ENCODE data around the gene ZNF678. TPM values are rescaled to one million over a fixed set of nuclear protein-coding genes. Genes with fewer than 3 reads are reported as not detected.

The ZNF678 gene
- total RNA-seq, 1 donor from 2014 or later, result 2.3 TPM

GRCh38 chr1:227654858-227655752, 91.7 kb downstream of the ZNF678 start:
- TF ChIP-seq CTCF (IDR thresholded peaks at IDR 0.05; ENCODE audit: borderline replicate concordance), result no peak
- Histone ChIP-seq H3K9me3 (replicated peaks) (peaks cover 100% of the 10 kb centered on the region), H3K4me1 (no peaks in the 10 kb centered on the region), H3K4me3 (no peak overlapping the region), H3K36me3 (peaks cover 100% of the 10 kb centered on the region), H3K27ac (replicated peaks) (no peak overlapping the region), H3K27me3 (ENCODE audit: low read depth) (no peaks in the 10 kb centered on the region)
- intact Hi-C loops (cut with micrococcal nuclease), result no loop called here
- DNase-seq, result no peak

- peaks cover 100% of the 10 kb centered on the region for H3K9me3 ChIP-seq (replicated peaks)
These were observed 98.1 kb downstream of the ZNF678 start for GRCh38 chr1:227661495-227661894.

GRCh38 chr1:227662933-227663332, 99.6 kb downstream of the ZNF678 start:
- no peaks in the 10 kb centered on the region for H3K4me1 ChIP-seq
- TF ChIP-seq CTCF (IDR thresholded peaks at IDR 0.05; ENCODE audit: borderline replicate concordance), result no peak
- H3K27me3 ChIP-seq (ENCODE audit: low read depth), result no peaks in the 10 kb centered on the region
- no peak overlapping the region for H3K4me3 ChIP-seq
- intact Hi-C loops (cut with micrococcal nuclease), result no loop called here
- H3K36me3 ChIP-seq, result peaks cover 72% of the 10 kb centered on the region
- H3K9me3 ChIP-seq (replicated peaks), result peaks cover 100% of the 10 kb centered on the region
- no peak overlapping the region for H3K27ac ChIP-seq (replicated peaks)
- DNase-seq, result no peak

More at GRCh38 chr1:227661495-227661894, 98.1 kb downstream of the ZNF678 start:
- no peak for TF ChIP-seq CTCF (IDR thresholded peaks at IDR 0.05; ENCODE audit: borderline replicate concordance)
- intact Hi-C loops (cut with micrococcal nuclease), result no loop called here
- H3K27ac ChIP-seq (replicated peaks), result no peak overlapping the region
- no peaks in the 10 kb centered on the region for H3K4me1 ChIP-seq
- peaks cover 86% of the 10 kb centered on the region for H3K36me3 ChIP-seq
- no peak overlapping the region for H3K4me3 ChIP-seq
- no peak for DNase-seq
- no peaks in the 10 kb centered on the region for H3K27me3 ChIP-seq (ENCODE audit: low read depth)

GRCh38 chr1:227666286-227666685, 102.9 kb downstream of the ZNF678 start:
- no peak overlapping the region for H3K4me3 ChIP-seq
- DNase-seq, result no peak
- no peaks in the 10 kb centered on the region for H3K4me1 ChIP-seq
- no peaks in the 10 kb centered on the region for H3K27me3 ChIP-seq (ENCODE audit: low read depth)
- intact Hi-C loops (cut with micrococcal nuclease), result no loop called here
- no peak for TF ChIP-seq CTCF (IDR thresholded peaks at IDR 0.05; ENCODE audit: borderline replicate concordance)
- peaks cover 38% of the 10 kb centered on the region for H3K36me3 ChIP-seq
- no peak overlapping the region for H3K27ac ChIP-seq (replicated peaks)
- H3K9me3 ChIP-seq (replicated peaks), result peaks cover 100% of the 10 kb centered on the region

GRCh38 chr1:227673441-227673840, 110.1 kb downstream of the ZNF678 start:
- no peaks in the 10 kb centered on the region for H3K27me3 ChIP-seq (ENCODE audit: low read depth)
- no peak overlapping the region for H3K4me3 ChIP-seq
- no peak overlapping the region for H3K27ac ChIP-seq (replicated peaks)
- no peak for TF ChIP-seq CTCF (IDR thresholded peaks at IDR 0.05; ENCODE audit: borderline replicate concordance)
- H3K9me3 ChIP-seq (replicated peaks), result peaks cover 100% of the 10 kb centered on the region
- no peak for DNase-seq
- intact Hi-C loops (cut with micrococcal nuclease), result no loop called here
- peaks cover 7% of the 10 kb centered on the region for H3K36me3 ChIP-seq
- no peaks in the 10 kb centered on the region for H3K4me1 ChIP-seq

All from left ventricle myocardium inferior (tissue), 1 donor.